ENCODE measurements around the gene TOP3A. TPM values are rescaled to one million over a fixed set of nuclear protein-coding genes. Genes with fewer than 3 reads are reported as not detected.

TOP3A gene
- total and polyA plus RNA-seq, 2 experiments from 2014 or later, result 21.7 to 76.7 TPM

DNA sequence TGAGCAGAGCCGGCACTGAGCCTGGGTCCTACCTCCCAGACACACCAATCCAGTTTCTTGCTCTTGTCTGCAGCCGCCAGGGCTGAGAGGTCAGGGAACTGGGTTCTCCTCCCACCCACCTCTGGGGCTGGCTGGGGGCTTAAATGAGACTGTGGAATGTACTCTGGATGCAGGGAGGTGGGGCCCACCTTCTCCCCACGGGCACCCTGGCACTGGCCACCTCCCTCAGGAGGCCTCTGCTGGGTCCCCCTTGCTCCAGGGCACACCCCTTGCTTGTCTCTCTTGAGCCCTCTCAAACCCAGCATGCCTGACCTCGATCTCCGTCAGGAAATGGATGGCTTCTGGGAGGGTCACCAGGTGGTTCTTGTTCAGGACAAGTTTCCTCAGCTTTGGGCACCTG is 62.6 kb downstream of the TOP3A start:
- Histone ChIP-seq H3K27me3 (ENCODE audit: insufficient read depth) (no peaks in the 10 kb centered on the region), H3K36me3 (ENCODE audit: insufficient read depth) (peaks cover 19% of the 10 kb centered on the region), H3K79me2 (replicated peaks; ENCODE audit: insufficient read depth) (peaks cover 19% of the 10 kb centered on the region), H4K20me1 (replicated peaks; ENCODE audit: insufficient read depth) (peaks cover 4% of the 10 kb centered on the region), H3K4me1 (ENCODE audit: insufficient read depth) (peaks cover 5% of the 10 kb centered on the region), H3K4me2 (no peak overlapping the region), H3K27ac (ENCODE audit: low read depth) (no peak overlapping the region), H3F3A (replicated peaks; ENCODE audit: low read depth) (peaks cover 19% of the 10 kb centered on the region), H2AFZ (no peak overlapping the region), H3K4me3 (no peak overlapping the region), H3K9me2 (ENCODE audit: insufficient read depth) (no peaks in the 10 kb centered on the region)
- H3K36me3 Mint-ChIP-seq (ENCODE audit: low read depth), result peaks cover 75% of the 10 kb centered on the region
- peaks cover 13% of the 10 kb centered on the region for H3K4me1 Mint-ChIP-seq
- no peaks in the 10 kb centered on the region; the same call in 2 of the 3 replicates for H3K9me3 Mint-ChIP-seq
- no peak overlapping the region for H3K4me3 Mint-ChIP-seq
- no peak for DNase-seq (ENCODE audit: low spot score)
- TF ChIP-seq ETS1 (IDR thresholded peaks at IDR 0.05) (no peak), STAT1 (IDR thresholded peaks at IDR 0.05; ENCODE audit: unreplicated experiment) (no peak), EZH2 (IDR thresholded peaks at IDR 0.05; ENCODE audit: low read depth, unreplicated experiment) (no peak), ZNF331 (CRISPR knock-in tag; IDR thresholded peaks at IDR 0.05; ENCODE audit: low read depth) (no peak), NANOG (IDR thresholded peaks at IDR 0.05; ENCODE audit: borderline replicate concordance) (no peak), JUNB (IDR thresholded peaks at IDR 0.05; ENCODE audit: unreplicated experiment) (no peak), ZNF114 (CRISPR knock-in tag; IDR thresholded peaks at IDR 0.05) (no peak), EZH2phosphoT487 (IDR thresholded peaks at IDR 0.05; ENCODE audit: unreplicated experiment) (no peak), ZNF462 (CRISPR knock-in tag; IDR thresholded peaks at IDR 0.05) (no peak), CREB1 (CRISPR knock-in tag; IDR thresholded peaks at IDR 0.05; ENCODE audit: low read depth) (no peak), POLR2AphosphoS5 (IDR thresholded peaks at IDR 0.05; ENCODE audit: low read depth) (no peak), CTCF (conservative IDR thresholded peaks at IDR 0.05; ENCODE audit: low read depth in 2 of 2) (no peak)
- TF ChIP-seq, protein P1, sequence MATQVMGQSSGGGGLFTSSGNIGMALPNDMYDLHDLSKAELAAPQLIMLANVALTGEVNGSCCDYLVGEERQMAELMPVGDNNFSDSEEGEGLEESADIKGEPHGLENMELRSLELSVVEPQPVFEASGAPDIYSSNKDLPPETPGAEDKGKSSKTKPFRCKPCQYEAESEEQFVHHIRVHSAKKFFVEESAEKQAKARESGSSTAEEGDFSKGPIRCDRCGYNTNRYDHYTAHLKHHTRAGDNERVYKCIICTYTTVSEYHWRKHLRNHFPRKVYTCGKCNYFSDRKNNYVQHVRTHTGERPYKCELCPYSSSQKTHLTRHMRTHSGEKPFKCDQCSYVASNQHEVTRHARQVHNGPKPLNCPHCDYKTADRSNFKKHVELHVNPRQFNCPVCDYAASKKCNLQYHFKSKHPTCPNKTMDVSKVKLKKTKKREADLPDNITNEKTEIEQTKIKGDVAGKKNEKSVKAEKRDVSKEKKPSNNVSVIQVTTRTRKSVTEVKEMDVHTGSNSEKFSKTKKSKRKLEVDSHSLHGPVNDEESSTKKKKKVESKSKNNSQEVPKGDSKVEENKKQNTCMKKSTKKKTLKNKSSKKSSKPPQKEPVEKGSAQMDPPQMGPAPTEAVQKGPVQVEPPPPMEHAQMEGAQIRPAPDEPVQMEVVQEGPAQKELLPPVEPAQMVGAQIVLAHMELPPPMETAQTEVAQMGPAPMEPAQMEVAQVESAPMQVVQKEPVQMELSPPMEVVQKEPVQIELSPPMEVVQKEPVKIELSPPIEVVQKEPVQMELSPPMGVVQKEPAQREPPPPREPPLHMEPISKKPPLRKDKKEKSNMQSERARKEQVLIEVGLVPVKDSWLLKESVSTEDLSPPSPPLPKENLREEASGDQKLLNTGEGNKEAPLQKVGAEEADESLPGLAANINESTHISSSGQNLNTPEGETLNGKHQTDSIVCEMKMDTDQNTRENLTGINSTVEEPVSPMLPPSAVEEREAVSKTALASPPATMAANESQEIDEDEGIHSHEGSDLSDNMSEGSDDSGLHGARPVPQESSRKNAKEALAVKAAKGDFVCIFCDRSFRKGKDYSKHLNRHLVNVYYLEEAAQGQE (IDR thresholded peaks at IDR 0.05; ENCODE audit: unreplicated experiment), result no peak
- ATAC-seq, result no peak
- H3K27me3 Mint-ChIP-seq (ENCODE audit: insufficient read depth, low read depth, poor library complexity), result peaks cover 21% of the 10 kb centered on the region
- H3K27ac Mint-ChIP-seq, result no peak overlapping the region

All from GM23338 (cell line).